GM12878 (cell line): ENCODE measurements around the gene DYNC1LI1. TPM values are rescaled to one million over a fixed set of nuclear protein-coding genes. Genes with fewer than 3 reads are reported as not detected.

Experiments used
- ATAC-seq: fragments of 200-7000 bp; cut with Tn5 transposase; 3 replicates; pipeline ENCODE4 v1.9.1; 2020; ENCODE audit warnings: mild to moderate bottlenecking, moderate library complexity
- BruUV-seq: library from RNA; stranded (reverse); fragments of 400-500 nt; replicated peaks from 2 replicates; lab custom pipeline; 2021; lab: Mats Ljungman, UMichigan
- CTCF ChIA-PET: fragments of 300-600 bp; sonication (Branson Sonifier 250); formaldehyde crosslinking; extraction: SDS; loops from one replicate; lab custom pipeline; 2021; ENCODE audit warnings: inconsistent platforms; lab: Yijun Ruan, JAX
- POLR2A ChIA-PET: fragments of 350-600 bp; formaldehyde crosslinking; extraction: SDS; loops from one replicate; lab custom pipeline; 2021; ENCODE audit warnings: inconsistent platforms; lab: Charles Lee
- RAD21 ChIA-PET: fragments of 300-600 bp; sonication (Branson Sonifier 250); formaldehyde crosslinking; loops from one replicate; lab custom pipeline; 2023; ENCODE audit warnings: antibody characterized with exemption; ENCODE audit not compliant: unreplicated experiment; lab: Charles Lee
- SMC1A ChIA-PET: fragments of 300-600 bp; sonication (Branson Sonifier 250); formaldehyde crosslinking; loops from one replicate; lab custom pipeline; 2023; ENCODE audit not compliant: unreplicated experiment, uncharacterized antibody; lab: Charles Lee
- DNase-seq: peaks from one replicate; pipeline ENCODE4 v3.0.0-alpha.2; 2011; ENCODE audit warnings: low read depth, low spot score
- FAIRE-seq: peaks from 3 replicates; lab custom pipeline; 2011; peaks lifted over from hg19 to GRCh38; lab: Jason Lieb, UNC
- H2AFZ ChIP-seq: 2 replicates; pipeline ENCODE4 v1.6.0; 2011; ENCODE audit warnings: low read depth, low read length, control low read depth; ENCODE audit not compliant: control insufficient read depth
- H3K27ac ChIP-seq: 2 replicates; pipeline ENCODE4 v1.5.1; 2011; ENCODE audit warnings: control low read depth; ENCODE audit not compliant: control insufficient read depth, insufficient read depth
- H3K27me3 ChIP-seq, 2 experiments: replicated peaks in 1 of 2; 2 replicates each; pipeline versions ENCODE4 v1.6.0 to v1.6.1; 2011; ENCODE audit warnings: low read length in 1 of 2; ENCODE audit not compliant: control insufficient read depth in 2 of 2, insufficient read depth in 2 of 2
- H3K36me3 ChIP-seq, 2 experiments: 2 replicates each; pipeline ENCODE4 v1.5.1; 2011; ENCODE audit warnings: low read length in 1 of 2; ENCODE audit not compliant: control insufficient read depth in 2 of 2, insufficient read depth in 2 of 2
- H3K4me1 ChIP-seq: 2 replicates; pipeline ENCODE4 v1.6.1; 2011; ENCODE audit warnings: mild to moderate bottlenecking, low read length, moderate library complexity, mixed read lengths; ENCODE audit not compliant: control insufficient read depth, insufficient read depth
- H3K4me2 ChIP-seq: 2 replicates; pipeline ENCODE4 v1.6.0; 2011; ENCODE audit warnings: control low read depth; ENCODE audit not compliant: control insufficient read depth, insufficient read depth
- H3K4me3 ChIP-seq: fragments of 200-600 bp; sonication (generic); 2 replicates; pipeline ENCODE4 v1.5.1; 2016
- H3K79me2 ChIP-seq: 2 replicates; pipeline ENCODE4 v1.6.0; 2011; ENCODE audit warnings: low read length; ENCODE audit not compliant: control insufficient read depth, insufficient read depth
- H3K9ac ChIP-seq: 2 replicates; pipeline ENCODE4 v1.8.0; 2011; ENCODE audit warnings: low read length, control low read depth, mixed read lengths; ENCODE audit not compliant: control insufficient read depth, insufficient read depth
- H3K9me3 ChIP-seq: replicated peaks from 3 replicates; pipeline ENCODE4 v1.5.1; 2011; ENCODE audit warnings: mild to moderate bottlenecking, low read length; ENCODE audit not compliant: control insufficient read depth, insufficient read depth
- H4K20me1 ChIP-seq: 2 replicates; pipeline ENCODE4 v1.6.0; 2011; ENCODE audit not compliant: control insufficient read depth, insufficient read depth
- BCL11A ChIP-seq: IDR thresholded peaks from 2 replicates; pipeline ENCODE4 v1.6.1; 2011; ENCODE audit warnings: low read depth, low read length
- CHD1 ChIP-seq: IDR thresholded peaks from 2 replicates; pipeline ENCODE4 v1.6.1; 2012; ENCODE audit warnings: low read depth, low read length, improper control_type of control experiment
- CHD2 ChIP-seq: IDR thresholded peaks from 2 replicates; pipeline ENCODE4 v1.6.1; 2011; ENCODE audit warnings: low read depth, low read length, improper control_type of control experiment, borderline replicate concordance
- FOS ChIP-seq: IDR thresholded peaks from 3 replicates; pipeline ENCODE4 v1.6.1; 2011; ENCODE audit warnings: borderline replicate concordance; ENCODE audit not compliant: insufficient read length; ENCODE audit errors: extremely low read depth
- GABPA ChIP-seq: IDR thresholded peaks from 2 replicates; pipeline ENCODE4 v1.6.1; 2014; ENCODE audit warnings: antibody characterized with exemption, low read depth, mild to moderate bottlenecking, inconsistent platforms
- HCFC1 ChIP-seq: fragments of 150-350 bp; IDR thresholded peaks from 2 replicates; pipeline ENCODE4 v1.6.1; 2014; ENCODE audit warnings: low read length
- IRF5 ChIP-seq: fragments of 450-650 bp; IDR thresholded peaks from 2 replicates; pipeline ENCODE4 v1.6.1; 2017; ENCODE audit warnings: borderline replicate concordance
- LARP7 ChIP-seq: fragments of 450-650 bp; IDR thresholded peaks from 2 replicates; pipeline ENCODE4 v1.6.1; 2017; ENCODE audit warnings: mild to moderate bottlenecking
- MTA2 ChIP-seq: fragments of 450-650 bp; IDR thresholded peaks from 2 replicates; pipeline ENCODE4 v1.6.1; 2016; ENCODE audit warnings: low read depth, mild to moderate bottlenecking, moderate library complexity
- POLR2AphosphoS5 ChIP-seq: IDR thresholded peaks from 2 replicates; pipeline ENCODE4 v1.6.1; 2011; ENCODE audit warnings: mild to moderate bottlenecking, low read length, inconsistent platforms
- RAD21 ChIP-seq: IDR thresholded peaks from 2 replicates; pipeline ENCODE4 v1.6.1; 2011; ENCODE audit warnings: mild to moderate bottlenecking, low read depth, low read length, moderate library complexity; ENCODE audit not compliant: insufficient read depth
- RELB ChIP-seq: fragments of 450-650 bp; IDR thresholded peaks from 2 replicates; pipeline ENCODE4 v1.6.1; 2017; ENCODE audit warnings: low read depth, mild to moderate bottlenecking, moderate library complexity
- RUNX3 ChIP-seq: IDR thresholded peaks from 2 replicates; pipeline ENCODE4 v1.6.1; 2012; ENCODE audit warnings: low read length, inconsistent platforms
- SKIL ChIP-seq: fragments of 450-650 bp; IDR thresholded peaks from 2 replicates; pipeline ENCODE4 v1.6.1; 2017; ENCODE audit warnings: mild to moderate bottlenecking, low read depth, inconsistent platforms; ENCODE audit not compliant: poor library complexity, severe bottlenecking
- SPI1 ChIP-seq: IDR thresholded peaks from 2 replicates; pipeline ENCODE4 v1.6.1; 2011; ENCODE audit warnings: low read depth, mild to moderate bottlenecking, low read length, moderate library complexity, borderline replicate concordance; ENCODE audit not compliant: insufficient read depth
- STAT1 ChIP-seq: fragments of 450-650 bp; conservative IDR thresholded peaks from 2 replicates; pipeline ENCODE4 v1.6.1; 2014; ENCODE audit warnings: antibody characterized with exemption, mild to moderate bottlenecking
- ZNF24 ChIP-seq: fragments of 450-650 bp; IDR thresholded peaks from 2 replicates; pipeline ENCODE4 v1.6.1; 2017; ENCODE audit warnings: antibody characterized with exemption, mild to moderate bottlenecking
- ZNF384 ChIP-seq: IDR thresholded peaks from 2 replicates; pipeline ENCODE4 v1.6.1; 2012; ENCODE audit warnings: low read depth, mild to moderate bottlenecking, low read length, improper control_type of control experiment, borderline replicate concordance
- WGBS: methylation state at CpG from one replicate; pipeline ENCODE4 v1.1.6; 2016; ENCODE audit warnings: low lambda C conversion rate; ENCODE audit not compliant: insufficient replicate concordance, insufficient coverage; ENCODE audit errors: missing lambda C conversion rate; 5-methylcytosine and 5-hydroxymethylcytosine counted together
- in situ Hi-C: fragments of 300-500 bp; cut with MboI; formaldehyde crosslinking; loops from 9 replicates; pipeline ENCODE4 v1.14.3; 2018; ENCODE audit warnings: mixed read lengths
- intact Hi-C: fragments of 100-400 bp; cut with micrococcal nuclease; formaldehyde crosslinking; loops from one replicate; pipeline ENCODE4 v1.14.2; 2022; ENCODE audit not compliant: unreplicated experiment
- polyA plus RNA-seq, 11 experiments: library from polyadenylated mRNA; depleted of rRNA in 4 of 11; unstranded in 6 of 11; stranded (reverse) in 5 of 11; fragments of >200 nt; fragmentation: Nextera tagmentation in 4 of 11; fragmentation: Illumina TruSeq in 1 of 11; extraction: Ambion mirVana in 4 of 11; extraction: Trizol in 1 of 11; gene quantifications; 1 replicate in 1 of 11; 2 replicates in 10 of 11; pipeline versions ENCODE4 v1.2.1 to v1.2.3, GENCODE V29; 2011 to 2016; ENCODE audit warnings: inconsistent platforms in 2 of 11, missing spikeins in 2 of 11, low read depth in 1 of 11
- total RNA-seq, 4 experiments: library from RNA; depleted of rRNA in 3 of 4; stranded (reverse); fragments of >200 nt in 3 of 4; fragmentation: Illumina TruSeq in 1 of 4; extraction: Trizol in 1 of 4; gene quantifications; 2 replicates each; pipeline versions ENCODE4 v1.2.1 to v1.2.3, GENCODE V29; 2013 to 2021

Gene DYNC1LI1
- total and polyA plus RNA-seq, 10 of the 15 experiments (the other 5 are each of a cell fraction or from before 2014, with no cell fraction given), result 11.5 to 51.7 (median 32.0) TPM

- in situ Hi-C loops, result loop anchor here (10.0 kb wide), 2 partner anchors 432 to 582 kb away; no protein-coding TSS in a partner anchor
- no peaks in the 10 kb centered on the region for H3K27me3 ChIP-seq
- ATAC-seq, result peak; percentile 85
- H3K79me2 ChIP-seq, result peaks cover 16% of the 10 kb centered on the region
- POLR2A ChIA-PET, result interaction anchor here (1.0 to 1.3 kb wide), 4 partner anchors 45 to 82 kb away, joined by 3 to 8 read pairs (median 4); no protein-coding TSS in a partner anchor
- FAIRE-seq, result peak; percentile 23
- WGBS, result under 1% methylated on average over 53 of the region's 61 CpGs
- H2AFZ ChIP-seq, result peak within 1 kb of the TSS; percentile 98
- H3K9me3 ChIP-seq, result no peaks in the 10 kb centered on the region
- no TSS peak for BruUV-seq
- no peak for DNase-seq
- H3K4me1 ChIP-seq, result peaks cover 4% of the 10 kb centered on the region; the same call in 1 of the 2 replicates
- H3K36me3 ChIP-seq, result no peaks in the 10 kb centered on the region
- H3K27ac ChIP-seq, result peak within 1 kb of the TSS; percentile 78
- CTCF ChIA-PET, result interaction anchor here (0.6 to 2.6 kb wide), 8 partner anchors 8 to 427 kb away, joined by 3 to 13 read pairs (median 4); no protein-coding TSS in a partner anchor
- intact Hi-C loops, result loop anchor here (5.0 kb wide), 1 partner anchor 80 kb away; no protein-coding TSS in a partner anchor
- no peaks in the 10 kb centered on the region for H4K20me1 ChIP-seq
- H3K4me2 ChIP-seq, result peak within 1 kb of the TSS; percentile 97
- H3K9ac ChIP-seq, result peak within 1 kb of the TSS; percentile 83
- RAD21 ChIA-PET, result interaction anchor here (0.9 to 3.3 kb wide), 15 partner anchors 8 to 128 kb away, joined by 3 to 27 read pairs (median 4); partner anchors contain the start of genes CMTM7 and DYNC1LI1
- SMC1A ChIA-PET, result interaction anchor here (0.6 to 6.0 kb wide), 17 partner anchors 9 to 281 kb away, joined by 3 to 61 read pairs (median 4); no protein-coding TSS in a partner anchor
- peak within 1 kb of the TSS; percentile 88 for H3K4me3 ChIP-seq
- 0 out of 2 replicates have a peak, but pooled peaks have one; percentile 27 for TF ChIP-seq ZNF24
- TF ChIP-seq BCL11A, result no peak
- no peak for TF ChIP-seq SKIL
- TF ChIP-seq FOS, result no peak
- TF ChIP-seq HCFC1, result no peak
- TF ChIP-seq RELB, result peak; percentile 56
- TF ChIP-seq CHD2, result peak; percentile 49; the same call in 1 of the 2 replicates
- no peak for TF ChIP-seq IRF5
- peak; percentile 52; the same call in 1 of the 2 replicates for TF ChIP-seq GABPA
- peak; percentile 83; the same call in 1 of the 2 replicates for TF ChIP-seq LARP7
- TF ChIP-seq CHD1, result 0 out of 2 replicates have a peak, but pooled peaks have one; percentile 43
- TF ChIP-seq SPI1, result no peak
- peak; percentile 85 for TF ChIP-seq POLR2AphosphoS5
- no peak for TF ChIP-seq ZNF384
- TF ChIP-seq MTA2, result no peak
- TF ChIP-seq RUNX3, result peak; percentile 93
- TF ChIP-seq STAT1, result no peak
- 0 out of 2 replicates have a peak, but pooled peaks have one; percentile 6 for TF ChIP-seq RAD21
Observed at GRCh38 chr3:32502118-32502945, 68.3 kb downstream of the DYNC1LI1 start, which contains the start of gene CMTM6. CMTM6 (minus strand) TSS chr3:32502852; CDS start chr3:32502745, 107 bp downstream.
